WTC11 (cell line): ENCODE data around the gene CD160.

Experiments used
- ATF6 ChIP-seq: sonication (generic); formaldehyde crosslinking; IDR thresholded peaks from 2 replicates; pipeline ENCODE4 v1.8.1; 2023; ENCODE audit warnings: mild to moderate bottlenecking, missing genetic modification reagents
- NR3C1 ChIP-seq: sonication (generic); formaldehyde crosslinking; conservative IDR thresholded peaks from 2 replicates; pipeline ENCODE4 v1.8.1; 2023; ENCODE audit warnings: low read depth, mild to moderate bottlenecking, missing genetic modification reagents
- TF ChIP-seq, protein P1 (sequence below): fragments of 200-600 bp; IDR thresholded peaks from 2 replicates; pipeline ENCODE4 v1.8.0; 2022; ENCODE audit warnings: antibody characterized with exemption
- TF ChIP-seq, protein P2 (sequence below): sonication (generic); formaldehyde crosslinking; IDR thresholded peaks from 2 replicates; pipeline ENCODE4 v1.8.1; 2023; ENCODE audit warnings: mild to moderate bottlenecking, missing genetic modification reagents, moderate library complexity

DNA sequence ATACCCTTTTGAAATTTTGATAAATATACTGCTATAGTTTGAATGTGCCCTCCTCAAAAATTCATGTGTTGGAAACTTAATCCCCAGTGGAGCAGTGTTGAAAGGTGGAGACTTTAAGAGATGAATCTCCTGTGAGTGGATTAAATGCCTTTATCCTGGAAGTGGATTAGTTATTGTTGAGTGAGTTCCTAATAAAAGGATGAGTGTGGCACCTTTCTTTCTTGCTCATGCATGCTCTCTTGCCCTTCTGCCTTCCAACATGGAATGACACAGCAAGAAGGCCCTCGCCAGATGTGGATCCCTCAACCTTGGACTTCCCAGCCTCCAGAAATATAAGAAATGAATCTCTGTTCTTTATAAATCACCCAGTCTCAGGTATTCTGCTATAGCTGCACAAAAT is 51.8 kb downstream of the CD160 start:
- TF ChIP-seq, protein P1, sequence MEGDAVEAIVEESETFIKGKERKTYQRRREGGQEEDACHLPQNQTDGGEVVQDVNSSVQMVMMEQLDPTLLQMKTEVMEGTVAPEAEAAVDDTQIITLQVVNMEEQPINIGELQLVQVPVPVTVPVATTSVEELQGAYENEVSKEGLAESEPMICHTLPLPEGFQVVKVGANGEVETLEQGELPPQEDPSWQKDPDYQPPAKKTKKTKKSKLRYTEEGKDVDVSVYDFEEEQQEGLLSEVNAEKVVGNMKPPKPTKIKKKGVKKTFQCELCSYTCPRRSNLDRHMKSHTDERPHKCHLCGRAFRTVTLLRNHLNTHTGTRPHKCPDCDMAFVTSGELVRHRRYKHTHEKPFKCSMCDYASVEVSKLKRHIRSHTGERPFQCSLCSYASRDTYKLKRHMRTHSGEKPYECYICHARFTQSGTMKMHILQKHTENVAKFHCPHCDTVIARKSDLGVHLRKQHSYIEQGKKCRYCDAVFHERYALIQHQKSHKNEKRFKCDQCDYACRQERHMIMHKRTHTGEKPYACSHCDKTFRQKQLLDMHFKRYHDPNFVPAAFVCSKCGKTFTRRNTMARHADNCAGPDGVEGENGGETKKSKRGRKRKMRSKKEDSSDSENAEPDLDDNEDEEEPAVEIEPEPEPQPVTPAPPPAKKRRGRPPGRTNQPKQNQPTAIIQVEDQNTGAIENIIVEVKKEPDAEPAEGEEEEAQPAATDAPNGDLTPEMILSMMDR = no peak
- no peak for TF ChIP-seq NR3C1 (CRISPR knock-in tag)
- TF ChIP-seq, protein P2, sequence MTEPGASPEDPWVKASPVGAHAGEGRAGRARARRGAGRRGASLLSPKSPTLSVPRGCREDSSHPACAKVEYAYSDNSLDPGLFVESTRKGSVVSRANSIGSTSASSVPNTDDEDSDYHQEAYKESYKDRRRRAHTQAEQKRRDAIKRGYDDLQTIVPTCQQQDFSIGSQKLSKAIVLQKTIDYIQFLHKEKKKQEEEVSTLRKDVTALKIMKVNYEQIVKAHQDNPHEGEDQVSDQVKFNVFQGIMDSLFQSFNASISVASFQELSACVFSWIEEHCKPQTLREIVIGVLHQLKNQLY (CRISPR knock-in tag) = no peak
- no peak for TF ChIP-seq ATF6
